Neural cell (in vitro differentiated cells): Measurements from ENCODE around the gene SYT7.

Source experiments
- CTCF ChIP-seq: fragments of 450-650 bp; IDR thresholded peaks from 2 replicates; pipeline ENCODE4 v1.5.1; 2014; ENCODE audit warnings: antibody characterized with exemption, mild to moderate bottlenecking, moderate library complexity; ENCODE audit not compliant: poor library complexity, severe bottlenecking
- EP300 ChIP-seq: fragments of 450-650 bp; conservative IDR thresholded peaks from 2 replicates; pipeline ENCODE4 v1.6.1; 2014; ENCODE audit warnings: antibody characterized with exemption, mild to moderate bottlenecking, moderate library complexity; ENCODE audit not compliant: poor library complexity, severe bottlenecking
- EZH2 ChIP-seq: fragments of 200-600, 300-800 bp; shearing (Covaris generic), sonication (generic); IDR thresholded peaks from 2 replicates; pipeline ENCODE4 v1.6.1; 2014; ENCODE audit warnings: antibody characterized with exemption, low read length, borderline replicate concordance, mild to moderate bottlenecking; ENCODE audit not compliant: insufficient read depth, poor library complexity, severe bottlenecking
- MXI1 ChIP-seq: fragments of 450-650 bp; conservative IDR thresholded peaks from 2 replicates; pipeline ENCODE4 v1.6.1; 2014; ENCODE audit warnings: antibody characterized with exemption, mild to moderate bottlenecking; ENCODE audit not compliant: poor library complexity, severe bottlenecking
- POLR2AphosphoS5 ChIP-seq: IDR thresholded peaks from 2 replicates; pipeline ENCODE4 v1.6.1; 2012
- SMC3 ChIP-seq: fragments of 450-650 bp; conservative IDR thresholded peaks from 2 replicates; pipeline ENCODE4 v1.6.1; 2014; ENCODE audit warnings: antibody characterized with exemption, mild to moderate bottlenecking, moderate library complexity; ENCODE audit not compliant: poor library complexity

DNA sequence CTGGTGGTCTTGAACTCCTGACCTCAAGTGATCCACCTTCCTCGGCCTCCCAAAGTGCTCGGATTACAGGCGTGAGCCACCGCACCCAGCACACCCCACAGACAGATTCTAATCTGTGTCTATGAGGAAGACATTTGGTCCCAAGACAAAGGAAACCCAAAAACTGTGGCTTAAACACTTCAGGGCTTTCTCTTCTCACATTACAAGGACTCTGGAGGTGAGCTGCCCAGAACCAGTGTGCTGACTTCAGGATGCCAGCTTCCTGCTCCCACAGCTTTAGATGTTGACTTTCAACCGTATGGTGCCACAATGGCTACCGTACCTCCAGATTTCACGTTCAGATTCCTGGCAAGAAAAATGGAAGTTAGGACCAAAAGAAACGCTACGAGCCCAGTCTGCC, 32.2 kb upstream of the SYT7 start:
- TF ChIP-seq CTCF, result no peak
- no peak for TF ChIP-seq MXI1
- no peak for TF ChIP-seq SMC3
- TF ChIP-seq POLR2AphosphoS5, result no peak
- TF ChIP-seq EZH2, result no peak
- TF ChIP-seq EP300, result no peak
